HL-60 (cell line): ENCODE data around the gene ORMDL1.

ENCODE experiments used
- CTCF ChIP-seq: IDR thresholded peaks from one replicate; pipeline ENCODE4 v1.5.1; 2011; ENCODE audit warnings: low read length, control low read depth, inconsistent platforms; ENCODE audit not compliant: insufficient read depth
- POLR2AphosphoS5 ChIP-seq: IDR thresholded peaks from 2 replicates; pipeline ENCODE4 v1.6.1; 2012; ENCODE audit warnings: low read depth
- REST ChIP-seq: IDR thresholded peaks from 2 replicates; pipeline ENCODE4 v1.6.1; 2012; ENCODE audit warnings: low read depth; ENCODE audit not compliant: insufficient replicate concordance

DNA sequence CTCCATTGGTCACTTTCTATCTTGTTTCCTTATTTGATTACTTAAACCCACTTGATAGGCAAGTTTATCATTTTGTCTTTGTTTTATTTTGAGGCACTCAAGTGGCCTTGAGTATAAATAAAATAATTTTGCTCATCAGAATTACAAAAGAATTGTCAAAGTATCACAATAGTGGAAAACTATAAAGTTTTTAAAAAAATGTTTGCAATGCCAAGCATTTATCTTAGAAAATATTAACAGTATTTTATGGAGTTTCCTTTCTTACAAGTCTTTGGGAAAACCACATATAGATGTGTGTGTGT is 14.8 kb upstream of the ORMDL1 start:
- TF ChIP-seq CTCF (no peak), REST (no peak), POLR2AphosphoS5 (no peak)
